HEK293T (cell line): Measurements from ENCODE around the gene FKBP5.

Source experiments
- BHLHE40 ChIP-seq: fragments of 450-650 bp; IDR thresholded peaks from 2 replicates; pipeline ENCODE4 v1.6.1; 2016; ENCODE audit warnings: mild to moderate bottlenecking, moderate library complexity, borderline replicate concordance
- ELF4 ChIP-seq: fragments of 450-650 bp; IDR thresholded peaks from 2 replicates; pipeline ENCODE4 v1.6.1; 2017; ENCODE audit warnings: antibody characterized with exemption

- TF ChIP-seq ELF4 (no peak), BHLHE40 (no peak)
These were observed 37.5 kb downstream of the FKBP5 start for GRCh38 chr6:35651244-35651643.
